SH-SY5Y (cell line): Measurements from ENCODE around the gene SPTLC2.

Experiments used
- GATA2 ChIP-seq: IDR thresholded peaks from 2 replicates; pipeline ENCODE4 v1.6.1; 2011; ENCODE audit warnings: mild to moderate bottlenecking, low read depth, low read length
- GATA3 ChIP-seq: IDR thresholded peaks from 2 replicates; pipeline ENCODE4 v1.6.1; 2011; ENCODE audit warnings: low read depth, mild to moderate bottlenecking, low read length, moderate library complexity

The SPTLC2 gene

DNA sequence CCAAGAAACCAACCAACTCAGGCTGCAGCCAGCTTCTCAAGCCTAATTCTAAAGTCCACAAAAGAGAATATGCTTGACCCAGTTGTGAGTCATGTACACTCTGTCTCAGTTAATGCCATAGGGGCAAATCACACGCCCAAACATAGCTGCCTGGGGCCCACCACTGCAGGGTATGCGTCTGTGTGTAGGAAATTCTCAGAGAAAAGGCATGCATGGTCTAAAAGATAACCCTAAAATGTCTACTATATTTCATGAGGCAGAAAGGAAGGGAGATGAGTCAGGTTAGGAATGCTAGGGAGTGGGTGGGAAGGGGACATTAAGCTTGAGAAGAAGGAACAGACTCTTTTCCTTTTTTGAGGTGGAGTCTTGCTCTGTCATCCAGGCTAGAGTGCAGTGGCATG, 22.3 kb upstream of the SPTLC2 start:
- TF ChIP-seq GATA3, result no peak
- TF ChIP-seq GATA2, result no peak

DNA sequence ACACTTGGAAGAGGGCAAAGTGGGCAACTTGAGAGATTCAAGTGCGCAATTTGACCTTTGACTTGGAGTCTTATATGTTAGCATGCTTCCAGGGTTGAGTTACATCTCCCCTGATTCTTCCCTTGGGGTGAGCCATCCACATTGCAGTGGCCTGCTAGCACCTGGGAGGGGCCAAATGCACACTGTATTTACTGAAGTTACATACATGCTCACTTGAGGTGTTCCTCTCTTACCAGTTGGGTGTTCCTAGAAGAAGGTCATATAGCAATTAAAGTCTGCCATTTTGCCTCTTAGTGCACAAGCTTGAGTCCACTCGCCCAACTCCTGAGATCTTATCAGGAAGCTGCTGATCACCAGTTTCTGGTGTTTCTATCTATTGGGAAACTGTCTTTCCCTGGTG, 13.7 kb upstream of the SPTLC2 start:
- TF ChIP-seq GATA2 (no peak), GATA3 (no peak)

DNA sequence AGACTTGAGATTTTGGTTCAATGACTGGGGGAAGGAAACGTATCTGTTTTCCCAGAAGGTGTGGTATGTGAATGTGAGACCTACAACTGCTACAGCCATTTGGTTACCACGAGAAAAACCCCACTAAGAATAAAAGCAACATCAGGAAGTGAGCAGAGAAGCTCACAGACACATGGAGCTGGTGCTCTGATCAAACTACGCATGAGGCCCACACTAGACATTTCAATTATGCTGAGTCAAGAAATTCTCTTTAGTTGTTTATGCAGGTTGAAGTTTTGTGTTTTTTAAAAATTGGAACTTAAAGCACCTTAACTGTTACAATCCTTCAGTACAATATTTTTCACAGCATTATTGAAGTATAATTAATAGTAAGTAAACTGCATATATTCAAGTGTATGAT, 8.9 kb upstream of the SPTLC2 start:
- TF ChIP-seq GATA3, result no peak
- TF ChIP-seq GATA2, result no peak

DNA sequence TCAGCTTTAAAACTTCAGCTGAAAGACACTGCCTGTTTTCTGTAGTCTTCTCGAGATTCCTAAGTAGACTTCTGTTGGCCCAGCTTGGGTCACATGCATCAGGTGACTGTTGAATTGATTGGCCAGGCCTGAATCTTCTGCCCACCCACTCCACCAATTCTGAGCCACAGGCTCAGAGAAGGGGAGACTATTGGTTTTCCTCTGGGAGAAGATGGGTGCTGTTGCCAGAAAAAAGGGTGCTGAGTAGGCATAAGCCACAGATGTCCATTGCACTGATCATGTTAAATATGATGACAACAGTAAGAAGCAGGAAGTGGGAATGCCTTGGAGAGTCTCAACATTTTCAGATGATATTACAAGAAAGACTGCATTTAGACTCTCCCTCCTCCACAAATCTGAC, 6.8 kb upstream of the SPTLC2 start:
- TF ChIP-seq GATA2 (no peak), GATA3 (no peak)

DNA sequence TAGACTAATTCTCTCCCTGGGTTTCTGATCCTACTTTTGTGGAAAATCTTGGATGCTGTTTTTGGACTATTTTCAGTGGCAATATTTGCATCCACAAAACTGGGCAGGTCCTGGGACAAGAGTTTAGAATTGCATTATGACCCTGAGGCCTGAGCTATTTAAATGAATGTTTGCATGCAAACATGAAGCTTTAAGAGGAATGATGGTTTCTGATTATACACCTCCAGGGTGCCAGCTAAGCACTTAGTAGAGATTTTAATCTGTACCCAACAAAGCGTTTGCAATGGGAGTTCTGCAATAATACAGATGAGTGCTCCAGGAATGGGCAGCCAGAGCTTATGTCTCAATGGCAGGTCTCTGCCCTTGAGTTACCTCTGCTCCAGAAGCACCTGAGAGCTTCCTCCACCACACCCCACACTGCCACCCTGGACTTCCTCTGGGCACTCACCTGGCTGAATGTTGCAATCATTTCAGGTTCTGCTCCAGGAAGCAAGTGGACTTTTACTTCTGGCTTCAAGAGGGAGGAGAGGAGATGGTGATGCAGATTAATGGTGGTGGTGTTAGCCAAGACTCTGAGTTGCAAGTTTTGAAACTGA, 6.0 kb upstream of the SPTLC2 start:
- TF ChIP-seq GATA2 (no peak), GATA3 (no peak)

DNA sequence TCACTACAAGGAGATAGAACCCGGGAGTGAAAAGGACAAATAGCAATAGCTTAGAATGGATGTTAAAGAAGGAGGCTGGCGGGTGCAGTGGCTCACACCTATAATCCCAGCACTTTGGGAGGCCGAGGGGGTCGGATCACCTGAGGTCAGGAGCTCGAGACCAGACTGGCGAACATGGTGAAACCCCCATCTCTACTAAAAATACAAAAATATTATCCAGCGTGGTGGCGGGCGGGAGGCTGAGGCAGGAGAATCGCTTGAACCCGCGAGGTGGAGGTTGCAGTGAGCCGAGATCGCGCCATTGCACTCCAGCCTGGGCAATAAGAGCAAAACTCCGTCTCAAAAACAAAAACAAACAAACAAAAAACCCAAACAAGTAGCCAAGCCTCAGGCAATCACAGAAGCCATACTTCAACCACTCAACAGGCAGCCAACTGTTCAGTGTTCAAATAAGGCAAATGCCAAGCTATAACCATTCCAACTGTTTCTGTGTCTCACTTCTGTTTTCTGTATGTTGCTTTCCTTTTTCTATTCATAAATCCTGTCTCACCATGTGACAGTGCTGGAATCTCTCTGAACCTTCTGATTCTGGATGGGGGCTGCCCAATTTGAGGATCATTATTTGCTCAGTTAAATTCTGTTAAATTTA, 3.9 kb upstream of the SPTLC2 start:
- TF ChIP-seq GATA2 (no peak), GATA3 (no peak)

DNA sequence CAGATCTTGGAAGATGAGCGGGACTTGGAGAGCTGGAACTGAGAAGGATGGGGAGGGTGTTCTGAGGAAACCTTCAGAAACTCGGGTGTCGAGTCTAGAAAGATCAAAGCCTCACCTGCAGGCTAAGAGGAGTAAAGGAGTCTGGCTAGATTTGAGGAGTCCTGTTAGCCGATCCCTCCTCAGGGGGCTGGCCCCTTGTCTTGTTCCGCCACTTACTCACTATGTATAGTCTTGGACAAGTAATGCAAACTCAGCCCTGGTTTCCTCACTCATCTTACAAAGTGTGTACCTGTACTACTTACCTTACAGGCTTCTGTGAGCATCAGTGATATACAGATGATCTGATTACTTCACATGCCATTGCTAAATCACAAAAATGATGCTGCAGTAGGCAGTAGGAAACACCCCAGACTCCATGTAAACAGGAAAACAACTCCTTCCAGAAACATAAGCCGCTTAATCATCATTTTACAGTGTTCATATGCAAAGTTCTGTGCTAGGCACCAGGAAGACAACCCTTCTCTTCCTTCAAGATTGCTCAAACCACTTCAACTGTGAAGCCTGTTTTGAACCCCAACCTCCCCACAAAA, 2.0 kb upstream of the SPTLC2 start:
- TF ChIP-seq GATA2 (no peak), GATA3 (no peak)

DNA sequence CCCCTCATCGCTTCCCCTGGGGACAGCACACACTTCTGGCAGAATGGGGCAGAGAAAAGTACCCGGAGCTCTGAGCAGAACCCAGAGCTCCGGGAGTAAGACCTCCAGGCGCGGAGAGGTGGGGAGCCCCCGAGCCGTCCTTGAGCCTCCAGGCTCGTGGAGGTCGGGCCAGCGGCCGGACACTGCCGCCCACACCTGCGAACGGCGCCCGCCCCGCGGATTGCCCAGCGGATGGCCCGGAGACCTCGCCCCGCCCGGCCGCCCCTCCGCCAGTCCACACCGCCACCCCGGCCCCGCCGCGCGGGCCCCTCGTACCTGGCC, 344 bp downstream of the SPTLC2 start:
- TF ChIP-seq GATA2 (no peak), GATA3 (no peak)

DNA sequence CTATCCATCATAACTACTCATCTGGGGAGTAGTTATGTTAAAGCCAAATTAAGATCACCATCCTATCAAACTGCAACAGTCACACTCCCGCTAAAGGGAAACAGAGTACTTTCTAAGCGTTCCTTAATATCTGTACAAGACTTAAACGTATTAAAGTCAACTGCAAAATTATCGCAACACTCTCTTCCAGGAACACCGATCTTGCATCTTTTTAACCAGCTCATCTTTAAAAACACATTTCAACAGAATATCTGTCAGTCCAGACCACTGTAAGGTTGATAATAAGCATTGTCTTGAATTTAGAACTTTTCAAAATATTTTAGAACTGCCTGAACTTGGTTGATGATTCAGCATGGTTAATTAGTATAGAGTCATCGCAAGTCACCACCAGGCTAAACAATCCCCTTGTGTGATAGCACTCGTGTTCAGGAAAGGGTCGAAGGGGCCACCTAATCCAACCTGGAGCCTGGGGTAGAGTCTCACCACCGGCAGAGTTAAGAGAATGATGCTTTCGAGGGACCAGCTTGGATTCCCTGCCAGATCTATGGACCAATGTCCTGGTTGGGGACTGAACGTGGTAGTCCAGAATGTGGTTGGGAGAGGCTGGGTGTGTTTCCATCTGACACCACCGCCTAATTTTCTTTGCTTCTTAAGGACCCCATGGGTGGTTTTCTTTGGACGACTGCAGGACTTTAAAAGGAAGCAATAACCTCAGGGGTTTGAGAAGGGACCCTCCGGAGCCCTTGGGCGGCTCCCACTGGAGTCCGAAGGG, 890 bp downstream of the SPTLC2 start:
- no peak for TF ChIP-seq GATA2
- TF ChIP-seq GATA3, result no peak

DNA sequence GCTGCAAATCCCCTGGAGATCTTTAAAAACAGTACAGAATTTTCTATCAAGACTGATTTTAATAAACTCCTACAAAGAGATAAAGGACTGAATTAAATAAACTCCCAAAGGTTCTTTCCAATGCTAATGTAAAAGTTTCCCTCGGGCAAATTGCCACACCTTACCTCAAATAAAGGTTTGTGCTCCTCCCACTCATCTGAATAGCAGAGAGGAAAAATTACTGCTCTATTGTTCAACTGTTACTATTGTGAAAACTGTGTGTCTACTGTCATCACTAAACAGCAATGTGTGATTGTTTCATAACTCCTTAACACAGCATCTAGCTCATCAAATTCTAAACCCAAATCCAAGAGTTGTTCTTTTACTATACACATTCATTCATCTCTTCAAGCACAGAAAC, 3.2 kb downstream of the SPTLC2 start:
- TF ChIP-seq GATA3, result no peak
- no peak for TF ChIP-seq GATA2

DNA sequence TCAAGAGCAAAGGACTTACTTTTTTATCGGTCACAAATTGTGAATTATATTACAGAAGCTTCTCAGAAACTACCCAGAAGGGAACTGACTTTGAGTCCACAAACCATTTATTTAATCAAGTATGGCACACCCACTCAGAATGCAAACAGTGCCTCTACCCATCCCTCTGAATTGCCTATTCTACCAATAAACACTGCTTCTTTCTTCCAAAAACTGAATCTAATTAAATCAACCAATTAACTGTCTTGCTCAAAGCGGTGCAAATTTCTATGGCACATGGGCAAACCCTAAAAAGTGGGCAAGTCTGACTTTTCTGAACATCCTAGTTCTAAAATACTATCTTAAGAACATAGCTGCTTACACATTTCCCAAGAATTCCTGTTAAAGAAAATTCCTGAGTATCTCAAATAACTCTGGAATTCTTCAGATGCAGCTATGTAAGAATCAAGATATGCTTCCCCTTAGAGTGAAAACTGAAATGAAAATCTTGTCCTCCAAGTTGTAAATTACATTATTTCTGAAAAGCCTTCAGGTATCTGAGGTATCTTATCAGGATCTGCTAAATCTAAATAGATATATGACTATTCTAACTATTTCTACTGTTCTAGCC, 4.3 kb downstream of the SPTLC2 start:
- TF ChIP-seq GATA3, result no peak
- TF ChIP-seq GATA2, result no peak

DNA sequence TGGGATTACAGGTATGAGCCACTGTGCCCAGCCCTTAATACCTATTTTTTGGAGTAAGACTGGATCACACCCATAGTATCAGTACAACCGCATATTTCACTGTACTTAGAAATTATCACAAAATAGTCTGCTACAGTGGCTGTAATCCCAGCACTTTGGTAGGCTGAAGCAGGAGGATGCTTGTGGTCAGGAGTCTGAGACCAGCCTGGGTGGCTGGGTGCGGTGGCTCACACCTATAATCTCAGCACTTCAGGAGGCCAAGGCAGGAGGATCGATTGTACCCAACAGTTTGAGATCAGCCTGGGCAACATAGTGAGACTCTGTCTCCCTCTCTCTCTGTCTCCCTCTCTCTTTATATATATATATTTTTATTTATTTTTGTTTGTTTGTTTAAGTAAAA, 5.9 kb downstream of the SPTLC2 start:
- no peak for TF ChIP-seq GATA2
- no peak for TF ChIP-seq GATA3

DNA sequence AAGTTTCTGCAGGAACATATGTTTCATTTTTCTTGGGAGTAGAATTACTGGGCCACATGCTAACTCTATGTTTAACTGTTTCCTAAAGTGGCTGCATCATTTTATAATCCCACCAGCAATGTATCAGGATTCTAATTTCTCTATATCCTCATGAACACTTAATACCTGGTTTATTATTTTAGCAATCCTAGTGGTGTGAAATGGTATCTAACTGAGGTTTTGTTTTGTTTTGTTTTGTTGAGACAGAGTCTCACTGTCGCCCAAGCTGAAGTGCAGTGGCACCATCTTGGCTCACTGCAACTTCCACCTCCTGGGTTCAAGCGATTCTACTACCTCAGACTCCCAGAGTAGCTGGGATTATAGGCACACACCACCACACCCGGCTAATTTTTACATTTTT, 6.5 kb downstream of the SPTLC2 start:
- TF ChIP-seq GATA2 (no peak), GATA3 (no peak)

DNA sequence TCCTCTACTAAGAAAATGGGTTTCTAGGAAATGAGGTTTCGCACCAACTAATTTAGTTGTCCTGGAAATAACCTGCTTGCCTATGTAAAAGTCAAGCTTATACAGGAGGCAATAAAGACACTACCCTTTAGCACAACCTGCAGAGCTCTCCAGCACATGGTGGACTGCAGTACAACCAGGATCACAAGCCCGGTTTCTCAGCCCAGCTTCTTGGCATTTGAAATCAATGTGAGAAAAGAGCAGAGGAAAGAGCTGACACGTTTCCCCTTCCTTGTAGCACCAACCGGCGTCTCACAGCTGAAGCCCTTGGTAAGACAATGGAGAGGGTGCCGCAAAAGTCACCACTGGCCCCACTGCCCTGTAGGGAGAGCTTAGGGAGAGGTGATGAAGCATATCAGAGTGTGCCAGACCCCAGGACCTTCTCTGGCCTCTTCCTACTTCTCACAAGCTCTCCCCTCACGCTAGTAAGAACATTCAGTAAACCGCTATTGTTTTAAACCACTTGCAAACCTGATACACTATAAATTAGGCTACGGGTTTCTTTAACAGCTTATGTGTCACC, 8.6 kb downstream of the SPTLC2 start:
- no peak for TF ChIP-seq GATA2
- no peak for TF ChIP-seq GATA3

DNA sequence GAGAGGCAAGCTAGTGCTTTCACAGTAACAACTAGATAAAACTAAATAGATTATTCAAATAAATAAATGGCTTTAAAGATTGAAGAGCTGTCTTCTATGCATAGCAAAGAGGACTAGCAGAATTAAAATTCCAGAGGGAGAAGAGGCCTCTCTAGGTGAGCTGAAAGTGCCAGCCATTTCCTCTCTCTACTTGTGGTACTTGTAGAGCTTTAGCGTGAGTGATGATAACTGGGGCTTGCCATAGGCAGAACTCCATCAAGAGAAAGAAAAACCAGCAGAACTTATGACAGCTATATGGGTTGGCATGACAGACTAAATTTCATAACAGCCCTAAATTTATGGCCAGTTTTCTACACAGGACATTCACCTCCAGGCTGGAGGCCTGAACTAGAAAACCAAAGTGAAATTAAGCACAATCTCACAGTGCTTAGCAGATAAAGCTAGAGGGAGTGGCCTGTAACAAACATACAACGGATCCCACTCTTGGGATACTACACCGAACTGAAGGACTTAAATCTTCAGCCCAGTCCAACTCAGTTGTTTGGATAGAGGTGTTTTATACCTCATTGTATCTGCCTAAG, 11.0 kb downstream of the SPTLC2 start:
- TF ChIP-seq GATA3 (no peak), GATA2 (no peak)
